Uterus (tissue), 2 donors: ENCODE measurements around the gene PLBD1.

Source experiments
- POLR2A ChIP-seq, 2 donors: fragments of 450-650 bp; IDR thresholded peaks; one replicate each; pipeline ENCODE4 v1.6.1; 2016; ENCODE audit warnings: antibody characterized with exemption in 2 of 2, mild to moderate bottlenecking in 1 of 2, moderate library complexity in 1 of 2
- TF ChIP-seq, protein P1 (sequence below), 4 experiments: fragments of 200-600 bp in 2 of 4; fragments of 450-650 bp in 2 of 4; sonication (generic) in 2 of 4; IDR thresholded peaks; one replicate each; pipeline ENCODE4 v1.5.1; 2016 to 2019; ENCODE audit warnings: antibody characterized with exemption in 4 of 4, mild to moderate bottlenecking in 2 of 4, moderate library complexity in 1 of 4

DNA sequence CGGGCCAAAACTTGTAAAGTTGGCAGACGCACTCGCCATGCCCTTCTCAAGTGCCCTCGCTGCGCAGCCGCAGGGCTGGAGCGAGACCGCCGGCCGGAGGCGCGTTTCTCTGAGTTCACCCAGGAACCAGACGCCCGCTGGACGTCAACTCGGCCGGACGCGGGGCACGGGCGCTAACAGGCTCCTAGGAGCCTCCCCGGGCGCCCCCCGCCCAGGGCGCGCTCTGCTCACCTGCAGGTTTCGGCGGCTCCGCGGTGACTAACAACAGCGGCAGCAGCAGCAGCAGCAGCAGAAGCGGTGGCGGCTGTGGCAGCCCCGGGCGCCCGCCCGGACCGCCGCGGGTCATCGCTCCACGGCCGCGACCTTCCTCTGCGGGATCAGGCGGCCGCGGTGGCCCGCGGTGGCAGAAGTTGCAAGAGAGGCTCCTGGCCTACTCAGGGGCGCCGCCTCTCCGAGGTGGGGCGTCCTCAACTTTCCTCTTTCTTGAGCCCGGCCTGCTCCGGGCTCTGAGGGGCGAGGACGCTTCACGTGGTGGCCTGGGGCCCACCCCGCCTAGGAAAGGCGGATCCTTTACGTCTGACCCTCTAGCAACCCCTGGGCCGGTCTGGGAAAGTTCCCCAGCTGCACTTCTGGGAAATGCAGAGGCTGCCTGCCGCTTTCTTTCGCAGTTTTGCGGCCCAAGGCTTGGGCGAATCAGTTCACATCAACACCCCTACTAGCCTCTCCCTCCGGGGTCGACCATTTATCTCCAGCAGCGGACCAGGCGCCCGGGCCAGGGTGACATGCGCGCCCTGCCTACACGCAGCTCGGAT is at the start of gene PLBD1:
- TF ChIP-seq, protein P1, sequence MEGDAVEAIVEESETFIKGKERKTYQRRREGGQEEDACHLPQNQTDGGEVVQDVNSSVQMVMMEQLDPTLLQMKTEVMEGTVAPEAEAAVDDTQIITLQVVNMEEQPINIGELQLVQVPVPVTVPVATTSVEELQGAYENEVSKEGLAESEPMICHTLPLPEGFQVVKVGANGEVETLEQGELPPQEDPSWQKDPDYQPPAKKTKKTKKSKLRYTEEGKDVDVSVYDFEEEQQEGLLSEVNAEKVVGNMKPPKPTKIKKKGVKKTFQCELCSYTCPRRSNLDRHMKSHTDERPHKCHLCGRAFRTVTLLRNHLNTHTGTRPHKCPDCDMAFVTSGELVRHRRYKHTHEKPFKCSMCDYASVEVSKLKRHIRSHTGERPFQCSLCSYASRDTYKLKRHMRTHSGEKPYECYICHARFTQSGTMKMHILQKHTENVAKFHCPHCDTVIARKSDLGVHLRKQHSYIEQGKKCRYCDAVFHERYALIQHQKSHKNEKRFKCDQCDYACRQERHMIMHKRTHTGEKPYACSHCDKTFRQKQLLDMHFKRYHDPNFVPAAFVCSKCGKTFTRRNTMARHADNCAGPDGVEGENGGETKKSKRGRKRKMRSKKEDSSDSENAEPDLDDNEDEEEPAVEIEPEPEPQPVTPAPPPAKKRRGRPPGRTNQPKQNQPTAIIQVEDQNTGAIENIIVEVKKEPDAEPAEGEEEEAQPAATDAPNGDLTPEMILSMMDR (IDR thresholded peaks at IDR 0.05): no peak
- peak in 1 of 2 donors; percentile 17 for TF ChIP-seq POLR2A (IDR thresholded peaks at IDR 0.05)
